ENCODE measurements around the gene SOS2.

GRCh38 chr14:50092006-50092555, 139.3 kb downstream of the SOS2 start:
- no peak for TF ChIP-seq ZFP3 (CRISPR knock-in tag; IDR thresholded peaks at IDR 0.05)
- no peak for TF ChIP-seq ZNF565 (CRISPR knock-in tag; conservative IDR thresholded peaks at IDR 0.05; ENCODE audit: low read depth)
